H1 (cell line): ENCODE results near the gene MAGT1. TPM values are rescaled to one million over a fixed set of nuclear protein-coding genes. Genes with fewer than 3 reads are reported as not detected.

Experiments
- CTCF ChIA-PET: fragments of 300-600 bp; sonication (Branson Sonifier 250); formaldehyde crosslinking; loops from one replicate; lab custom pipeline; 2021; ENCODE audit not compliant: partially characterized antibody; lab: Charles Lee
- POLR2A ChIA-PET: fragments of 300-600 bp; sonication (Branson Sonifier 250); formaldehyde crosslinking; loops from one replicate; lab custom pipeline; 2021; ENCODE audit warnings: inconsistent platforms; ENCODE audit not compliant: partially characterized antibody; lab: Charles Lee
- DNase-seq, 2 experiments: peaks; one replicate each; pipeline versions ENCODE4 v3.0.0 to v3.0.0-alpha.2; 2010 to 2022; ENCODE audit warnings: low spot score in 2 of 2, low read depth in 1 of 2, mixed read lengths in 1 of 2
- FAIRE-seq: peaks from 2 replicates; lab custom pipeline; 2011; peaks lifted over from hg19 to GRCh38; lab: Jason Lieb, UNC
- H2AFZ ChIP-seq: 2 replicates; pipeline ENCODE4 v1.8.1; 2012; ENCODE audit warnings: low read length, inconsistent platforms
- H2AK5ac ChIP-seq: 2 replicates; pipeline ENCODE4 v1.6.1; 2013; ENCODE audit warnings: low read depth, low read length
- H2BK120ac ChIP-seq: replicated peaks from 2 replicates; pipeline ENCODE3; 2013; ENCODE audit warnings: low read depth, low read length, inconsistent platforms
- H2BK12ac ChIP-seq: 2 replicates; pipeline ENCODE4 v1.6.1; 2013; ENCODE audit warnings: low read depth, low read length
- H2BK15ac ChIP-seq: 2 replicates; pipeline ENCODE4 v1.6.1; 2013; ENCODE audit warnings: low read length
- H2BK20ac ChIP-seq: 2 replicates; pipeline ENCODE4 v1.6.1; 2013; ENCODE audit warnings: low read length
- H2BK5ac ChIP-seq: 2 replicates; pipeline ENCODE4 v1.6.1; 2013; ENCODE audit warnings: low read depth, low read length
- H3K14ac ChIP-seq: 2 replicates; pipeline ENCODE4 v1.6.1; 2013; ENCODE audit warnings: inconsistent platforms; ENCODE audit not compliant: insufficient read length
- H3K18ac ChIP-seq: 2 replicates; pipeline ENCODE4 v1.6.1; 2013; ENCODE audit warnings: low read length; ENCODE audit errors: extremely low read depth
- H3K23ac ChIP-seq: 2 replicates; pipeline ENCODE4 v1.6.1; 2013; ENCODE audit warnings: inconsistent platforms; ENCODE audit not compliant: insufficient read length
- H3K23me2 ChIP-seq: 2 replicates; pipeline ENCODE4 v1.6.1; 2013; ENCODE audit warnings: low read depth, low read length
- H3K27ac ChIP-seq: 2 replicates; pipeline ENCODE4 v1.6.1; 2011; ENCODE audit warnings: low read depth, low read length, inconsistent platforms
- H3K27me3 ChIP-seq, 4 experiments: replicated peaks in 1 of 4; 1 replicate in 1 of 4; 2 replicates in 3 of 4; pipeline versions ENCODE4 v1.6.1 to v1.8.1; 2011 to 2013; ENCODE audit warnings: low read length in 3 of 4, mild to moderate bottlenecking in 3 of 4, inconsistent platforms in 2 of 4, mixed read lengths in 2 of 4, moderate library complexity in 1 of 4; ENCODE audit not compliant: control insufficient read depth in 3 of 4, insufficient read depth in 3 of 4; ENCODE audit errors: extremely low read depth in 1 of 4
- H3K36me3 ChIP-seq, 4 experiments: 2 replicates each; pipeline versions ENCODE4 v1.6.1 to v1.8.1; 2011 to 2013; ENCODE audit warnings: mild to moderate bottlenecking in 4 of 4, low read length in 3 of 4, moderate library complexity in 2 of 4, control low read depth in 1 of 4, inconsistent platforms in 1 of 4; ENCODE audit not compliant: insufficient read depth in 4 of 4, control insufficient read depth in 2 of 4
- H3K4ac ChIP-seq: replicated peaks from 2 replicates; pipeline ENCODE3; 2013; ENCODE audit warnings: low read length, low read depth, mixed read lengths, inconsistent platforms; ENCODE audit not compliant: insufficient read length
- H3K4me1 ChIP-seq, 4 experiments: replicated peaks in 1 of 4; 1 replicate in 1 of 4; 2 replicates in 3 of 4; pipeline versions ENCODE4 v1.6.1 to v1.8.1; 2011 to 2013; ENCODE audit warnings: low read length in 3 of 4, inconsistent platforms in 2 of 4, mixed read lengths in 1 of 4; ENCODE audit not compliant: insufficient read depth in 4 of 4, control insufficient read depth in 3 of 4
- H3K4me2 ChIP-seq, 2 experiments: 2 replicates each; pipeline versions ENCODE4 v1.6.1 to v1.8.1; 2011 to 2013; ENCODE audit warnings: low read depth in 2 of 2, low read length in 2 of 2, control low read depth in 1 of 2, inconsistent platforms in 1 of 2, mild to moderate bottlenecking in 1 of 2; ENCODE audit not compliant: insufficient read depth in 1 of 2
- H3K4me3 ChIP-seq, 4 experiments: fragments of 200-600, 300-600 bp in 1 of 4; sonication (generic), shearing (Covaris generic), sonication (Bioruptor Twin) in 1 of 4; 2 replicates each; pipeline versions ENCODE4 v1.5.1 to v1.8.1; 2011 to 2016; ENCODE audit warnings: low read length in 4 of 4, low read depth in 3 of 4, control low read depth in 2 of 4, inconsistent platforms in 2 of 4, mild to moderate bottlenecking in 2 of 4, mixed read lengths in 1 of 4, moderate library complexity in 1 of 4; ENCODE audit not compliant: insufficient read depth in 2 of 4; ENCODE audit errors: extremely low read depth in 1 of 4
- H3K56ac ChIP-seq: replicated peaks from 2 replicates; pipeline ENCODE3; 2013; ENCODE audit warnings: low read depth, mild to moderate bottlenecking, mixed read lengths, low read length, inconsistent platforms; ENCODE audit not compliant: insufficient read length
- H3K79me1 ChIP-seq: 2 replicates; pipeline ENCODE4 v1.6.1; 2013; ENCODE audit warnings: low read depth, low read length, control low read depth
- H3K79me2 ChIP-seq, 2 experiments: 2 replicates each; pipeline versions ENCODE4 v1.6.1 to v1.8.1; 2012 to 2013; ENCODE audit warnings: low read length in 2 of 2, mild to moderate bottlenecking in 2 of 2, inconsistent platforms in 1 of 2; ENCODE audit not compliant: insufficient read depth in 2 of 2, control insufficient read depth in 1 of 2
- H3K9ac ChIP-seq, 4 experiments: replicated peaks in 1 of 4; 1 replicate in 1 of 4; 2 replicates in 3 of 4; pipeline versions ENCODE4 v1.6.1 to v1.8.1; 2011 to 2013; ENCODE audit warnings: low read depth in 3 of 4, low read length in 3 of 4, control low read depth in 2 of 4, mild to moderate bottlenecking in 2 of 4, moderate library complexity in 2 of 4, inconsistent platforms in 1 of 4; ENCODE audit errors: extremely low read depth in 1 of 4
- H3K9me3 ChIP-seq, 2 experiments: 2 replicates each; pipeline versions ENCODE4 v1.6.1 to v1.8.1; 2012 to 2013; ENCODE audit warnings: mild to moderate bottlenecking in 2 of 2, moderate library complexity in 2 of 2, control low read depth in 1 of 2, inconsistent platforms in 1 of 2, low read depth in 1 of 2, low read length in 1 of 2, mixed read lengths in 1 of 2; ENCODE audit not compliant: insufficient read depth in 2 of 2
- H4K20me1 ChIP-seq, 2 experiments: replicated peaks in 1 of 2; 2 replicates each; pipeline versions ENCODE3 to v1.8.1; 2011 to 2013; ENCODE audit warnings: inconsistent platforms in 2 of 2, low read length in 2 of 2, mild to moderate bottlenecking in 1 of 2; ENCODE audit not compliant: insufficient read depth in 2 of 2, control insufficient read depth in 1 of 2
- H4K5ac ChIP-seq: 2 replicates; pipeline ENCODE4 v1.6.1; 2013; ENCODE audit warnings: low read length, low read depth, mixed read lengths, inconsistent platforms; ENCODE audit not compliant: insufficient read length
- H4K8ac ChIP-seq: 2 replicates; pipeline ENCODE4 v1.8.0; 2013; ENCODE audit warnings: mild to moderate bottlenecking, moderate library complexity, low read length, inconsistent platforms; ENCODE audit not compliant: insufficient read depth; ENCODE audit errors: extremely low read depth
- H4K91ac ChIP-seq: replicated peaks from 2 replicates; pipeline ENCODE3; 2013; ENCODE audit warnings: low read length, mixed read lengths, inconsistent platforms; ENCODE audit not compliant: insufficient read length
- CHD2 ChIP-seq: IDR thresholded peaks from 2 replicates; pipeline ENCODE4 v1.6.1; 2012; ENCODE audit warnings: low read length, improper control_type of control experiment
- KDM4A ChIP-seq: IDR thresholded peaks from one replicate; pipeline ENCODE4 v1.7.1; 2012; ENCODE audit warnings: low read depth, mild to moderate bottlenecking, moderate library complexity, low read length, inconsistent platforms; ENCODE audit not compliant: severe bottlenecking
- NANOG ChIP-seq: IDR thresholded peaks from 2 replicates; pipeline ENCODE4 v1.6.1; 2011; ENCODE audit warnings: low read length, low read depth, mild to moderate bottlenecking, inconsistent platforms; ENCODE audit not compliant: insufficient read depth, poor library complexity, severe bottlenecking
- SIN3A ChIP-seq, 2 experiments: IDR thresholded peaks in 1 of 2; conservative IDR thresholded peaks in 1 of 2; 2 replicates each; pipeline ENCODE4 v1.6.1; 2011 to 2012; ENCODE audit warnings: low read length in 2 of 2, improper control_type of control experiment in 1 of 2, low read depth in 1 of 2, mild to moderate bottlenecking in 1 of 2
- TBP ChIP-seq: IDR thresholded peaks from 2 replicates; pipeline ENCODE4 v1.6.1; 2011; ENCODE audit warnings: low read depth, low read length, improper control_type of control experiment
- TCF12 ChIP-seq: IDR thresholded peaks from 2 replicates; pipeline ENCODE4 v1.6.1; 2011; ENCODE audit warnings: low read depth, mild to moderate bottlenecking, low read length
- WGBS, 2 experiments: shearing (Covaris generic) in 1 of 2; methylation state at CpG; one replicate each; pipeline versions ENCODE4 v1.1.6 to v1.1.7; 2013 to 2015; ENCODE audit warnings: low lambda C conversion rate in 2 of 2, mixed read lengths in 2 of 2, inconsistent platforms in 1 of 2, low coverage in 1 of 2, missing lambda C conversion rate in 1 of 2; ENCODE audit not compliant: insufficient replicate concordance in 2 of 2, insufficient coverage in 1 of 2, insufficient read length in 1 of 2; ENCODE audit errors: extremely low coverage in 1 of 2, missing lambda C conversion rate in 1 of 2; 5-methylcytosine and 5-hydroxymethylcytosine counted together
- polyA plus RNA-seq, 7 experiments: library from polyadenylated mRNA; depleted of rRNA in 3 of 7; stranded (reverse) in 5 of 7; unstranded in 2 of 7; fragments of >200 nt in 5 of 7; fragments of 200-250 nt in 2 of 7; gene quantifications; 1 replicate in 5 of 7; 2 replicates in 1 of 7; 4 replicates in 1 of 7; pipeline versions ENCODE4 v1.2.1 to v1.2.3, GENCODE V29; 2011 to 2013; ENCODE audit warnings: missing spikeins in 2 of 7, mixed read lengths in 2 of 7
- total RNA-seq: library from RNA; stranded (reverse); fragmentation: NEBNext Ultra II Directional; extraction: Animal tissue kit (Norgen Biotek cat#: 25700); gene quantifications from 2 replicates; pipeline ENCODE4 v1.2.1, GENCODE V29; 2021

The MAGT1 gene
- total and polyA plus RNA-seq, 2 of the 8 experiments (the other 6 are each of a cell fraction or from before 2014, with no cell fraction given) = 14.4 to 47.6 TPM

GRCh38 chrX:77925764-77926163, 30.5 kb upstream of the MAGT1 start:
- H4K91ac ChIP-seq = no peak overlapping the region
- no peak overlapping the region for H2BK5ac ChIP-seq
- no peaks in the 10 kb centered on the region for H3K79me2 ChIP-seq
- no peak overlapping the region for H3K27ac ChIP-seq
- H2BK120ac ChIP-seq = no peak overlapping the region
- no peak overlapping the region for H2AFZ ChIP-seq
- ChIA-PET POLR2A (no interaction called here), CTCF (no interaction called here)
- no peaks in the 10 kb centered on the region for H3K4me1 ChIP-seq
- H3K4ac ChIP-seq = no peak overlapping the region
- no peak overlapping the region for H3K56ac ChIP-seq
- H4K5ac ChIP-seq = no peak overlapping the region
- H3K79me1 ChIP-seq = no peaks in the 10 kb centered on the region
- H3K14ac ChIP-seq = no peak overlapping the region
- TF ChIP-seq TBP (no peak), CHD2 (no peak), SIN3A (conservative IDR thresholded peaks at IDR 0.05 in 1 of 2, IDR thresholded peaks at IDR 0.05 in 1 of 2; ENCODE audit: low read depth in 1 of 2, low read length in 2 of 2) (no peak), KDM4A (no peak), TCF12 (no peak), NANOG (no peak)
- H2BK12ac ChIP-seq = no peak overlapping the region
- no peaks in the 10 kb centered on the region for H3K23me2 ChIP-seq
- H3K4me3 ChIP-seq = no peak overlapping the region
- 81% methylated on average over 3 of the region's 3 CpGs; no CpG with 5 or more reads in 1 of the 2 experiments for WGBS, 2 experiments
- H3K9ac ChIP-seq = no peak overlapping the region
- no peak for DNase-seq
- no peaks in the 10 kb centered on the region for H3K27me3 ChIP-seq
- H3K4me2 ChIP-seq = no peak overlapping the region
- H2AK5ac ChIP-seq = no peak overlapping the region
- no peaks in the 10 kb centered on the region for H3K36me3 ChIP-seq
- no peak overlapping the region for H2BK15ac ChIP-seq
- H3K9me3 ChIP-seq = no peaks in the 10 kb centered on the region
- H3K23ac ChIP-seq = no peak overlapping the region
- H4K20me1 ChIP-seq = no peaks in the 10 kb centered on the region
- no peak for FAIRE-seq
- no peak overlapping the region for H2BK20ac ChIP-seq
- no peak overlapping the region for H4K8ac ChIP-seq
- no peak overlapping the region for H3K18ac ChIP-seq
